HUES6 (cell line): ENCODE measurements around the gene TDRD7.

Source experiments
- H3K27ac ChIP-seq: 2 replicates; pipeline ENCODE4 v1.7.0; 2013; ENCODE audit warnings: low read depth, mild to moderate bottlenecking, low read length, inconsistent platforms
- H3K27me3 ChIP-seq: 2 replicates; pipeline ENCODE4 v1.6.1; 2013; ENCODE audit warnings: low read length; ENCODE audit not compliant: control insufficient read depth, insufficient read depth
- H3K36me3 ChIP-seq: 2 replicates; pipeline ENCODE4 v1.6.1; 2013; ENCODE audit warnings: low read length; ENCODE audit not compliant: control insufficient read depth, insufficient read depth
- H3K4me1 ChIP-seq: 2 replicates; pipeline ENCODE4 v1.6.1; 2013; ENCODE audit warnings: low read length; ENCODE audit not compliant: control insufficient read depth, insufficient read depth
- H3K4me3 ChIP-seq: 2 replicates; pipeline ENCODE4 v1.5.1; 2013; ENCODE audit warnings: low read depth, low read length
- H3K9ac ChIP-seq: one replicate; pipeline ENCODE4 v1.6.1; 2013; ENCODE audit warnings: mild to moderate bottlenecking, low read length
- H3K9me3 ChIP-seq: 2 replicates; pipeline ENCODE4 v1.6.1; 2013; ENCODE audit warnings: low read depth, low read length; ENCODE audit not compliant: control insufficient read depth, insufficient read depth

TDRD7 gene

GRCh38 chr9:97411789-97412625, at the start of gene TDRD7:
Gene TDRD7, plus strand, starts transcription at chr9:97412096. Its CDS starts 16,370 bp downstream, at chr9:97428466.
- H3K4me1 ChIP-seq = no peaks in the 10 kb centered on the region
- no peaks in the 10 kb centered on the region for H3K9me3 ChIP-seq
- H3K27ac ChIP-seq = no peak within 1 kb of the TSS
- H3K36me3 ChIP-seq = no peaks in the 10 kb centered on the region
- peak within 1 kb of the TSS; percentile 66 for H3K4me3 ChIP-seq
- peak within 1 kb of the TSS; percentile 17 for H3K9ac ChIP-seq
- H3K27me3 ChIP-seq = peaks cover 56% of the 10 kb centered on the region

- Histone ChIP-seq H3K9me3 (no peaks in the 10 kb centered on the region), H3K9ac (no peak overlapping the region), H3K36me3 (peaks cover 13% of the 10 kb centered on the region; the same call in 1 of the 2 replicates), H3K4me1 (peaks cover 6% of the 10 kb centered on the region), H3K27me3 (no peaks in the 10 kb centered on the region), H3K27ac (no peak overlapping the region), H3K4me3 (no peak overlapping the region)
These were observed 48.9 kb upstream of the TDRD7 start for GRCh38 chr9:97362777-97363545.

- Histone ChIP-seq H3K4me3 (no peak overlapping the region), H3K36me3 (peaks cover 13% of the 10 kb centered on the region; the same call in 1 of the 2 replicates), H3K4me1 (peaks cover 6% of the 10 kb centered on the region), H3K27ac (no peak overlapping the region), H3K27me3 (no peaks in the 10 kb centered on the region), H3K9ac (no peak overlapping the region), H3K9me3 (no peaks in the 10 kb centered on the region)
These were observed 48.1 kb upstream of the TDRD7 start for GRCh38 chr9:97363661-97364299.

DNA sequence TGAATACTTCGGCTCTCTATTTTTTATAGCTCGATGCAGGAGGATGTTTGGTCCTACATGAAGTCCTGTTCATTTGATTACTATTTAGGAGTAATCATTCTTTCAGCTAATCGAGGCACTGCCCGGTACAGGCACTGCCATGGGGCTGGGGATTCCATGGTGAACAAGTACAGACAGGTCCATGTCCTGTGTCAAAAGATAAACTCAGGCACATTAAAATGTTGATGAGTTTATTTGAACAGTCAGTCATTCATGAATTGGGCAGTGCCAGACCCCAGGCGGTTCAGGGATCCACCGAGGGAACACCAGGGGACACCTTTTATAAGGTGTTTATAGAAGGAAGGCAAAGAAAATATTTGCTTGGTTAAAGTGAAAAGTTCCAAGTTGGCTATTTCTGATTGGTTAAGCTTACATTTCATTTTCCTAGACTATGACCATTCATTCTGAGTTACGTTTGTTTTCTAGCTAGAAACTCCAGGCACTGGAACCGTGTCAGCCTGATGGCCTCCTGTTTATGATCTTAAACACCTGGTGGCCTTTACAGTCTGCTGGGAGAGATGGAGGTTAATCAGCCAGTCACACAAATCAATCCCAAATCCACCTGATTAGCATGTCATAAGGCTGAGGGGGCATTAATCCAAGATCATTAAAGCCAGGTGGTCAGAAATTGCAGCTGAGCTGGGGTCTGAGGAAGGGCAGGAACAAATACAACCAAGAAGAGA, 47.0 kb upstream of the TDRD7 start:
- Histone ChIP-seq H3K4me1 (peaks cover 6% of the 10 kb centered on the region), H3K36me3 (peaks cover 10% of the 10 kb centered on the region; the same call in 1 of the 2 replicates), H3K9me3 (peaks cover 5% of the 10 kb centered on the region; the same call in 1 of the 2 replicates), H3K27me3 (no peaks in the 10 kb centered on the region), H3K4me3 (no peak overlapping the region), H3K27ac (no peak overlapping the region), H3K9ac (no peak overlapping the region)

DNA sequence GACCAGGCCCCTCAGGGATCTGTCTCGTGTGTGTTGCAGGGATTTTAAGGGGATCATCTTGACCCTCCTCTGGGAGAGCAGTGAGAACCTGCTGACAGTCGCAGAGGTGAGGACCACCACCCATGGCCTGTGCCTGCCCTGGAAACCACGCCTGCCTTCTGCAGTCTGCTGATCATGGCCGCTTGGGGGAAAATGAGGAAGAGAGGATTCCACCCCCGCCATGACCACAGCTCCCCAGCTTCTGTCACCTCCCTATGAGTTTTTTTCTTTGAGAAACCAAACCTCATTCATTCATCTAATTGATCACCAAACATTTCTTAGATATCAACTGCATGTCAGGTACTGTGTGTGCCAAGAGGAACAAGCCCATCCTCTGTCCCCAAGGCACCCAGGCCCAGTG, 46.3 kb upstream of the TDRD7 start:
- H3K4me1 ChIP-seq = peaks cover 6% of the 10 kb centered on the region
- H3K9ac ChIP-seq = no peak overlapping the region
- H3K9me3 ChIP-seq = peaks cover 5% of the 10 kb centered on the region; the same call in 1 of the 2 replicates

GRCh38 chr9:97366476-97366875, 45.4 kb upstream of the TDRD7 start:
- H3K9ac ChIP-seq = no peak overlapping the region
- no peak overlapping the region for H3K4me3 ChIP-seq
- peaks cover 14% of the 10 kb centered on the region for H3K36me3 ChIP-seq
- no peak overlapping the region for H3K27ac ChIP-seq
- peaks cover 6% of the 10 kb centered on the region for H3K4me1 ChIP-seq
- H3K9me3 ChIP-seq = peaks cover 5% of the 10 kb centered on the region; the same call in 1 of the 2 replicates
- no peaks in the 10 kb centered on the region for H3K27me3 ChIP-seq

More for the DNA sequence above, 46.3 kb upstream of the TDRD7 start:
- H3K4me3 ChIP-seq = no peak overlapping the region
- H3K36me3 ChIP-seq = peaks cover 10% of the 10 kb centered on the region; the same call in 1 of the 2 replicates
- no peaks in the 10 kb centered on the region for H3K27me3 ChIP-seq
- no peak overlapping the region for H3K27ac ChIP-seq

DNA sequence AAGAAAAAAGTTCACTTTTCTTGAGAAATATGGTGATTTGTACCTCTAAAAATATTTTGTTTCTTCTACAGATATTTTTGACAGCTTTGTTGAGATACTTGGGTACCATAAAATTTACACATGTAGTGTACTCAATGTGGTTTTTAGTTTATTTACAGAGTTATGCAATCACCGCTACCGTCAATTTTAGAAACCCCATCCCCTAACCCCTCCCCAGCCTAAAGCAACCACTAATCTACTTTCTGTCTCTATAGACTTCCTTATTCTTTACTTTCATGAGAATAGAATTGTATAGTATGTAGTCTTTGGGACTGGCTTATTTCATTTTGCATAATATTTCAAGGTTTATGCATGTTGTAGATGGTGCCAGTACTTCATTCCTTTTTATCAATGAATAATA, 45.0 kb upstream of the TDRD7 start:
- Histone ChIP-seq H3K4me3 (no peak overlapping the region), H3K9me3 (peaks cover 5% of the 10 kb centered on the region; the same call in 1 of the 2 replicates), H3K9ac (no peak overlapping the region), H3K27me3 (no peaks in the 10 kb centered on the region), H3K4me1 (peaks cover 6% of the 10 kb centered on the region), H3K36me3 (peaks cover 15% of the 10 kb centered on the region), H3K27ac (no peak overlapping the region)

GRCh38 chr9:97367729-97368128, 44.2 kb upstream of the TDRD7 start:
- Histone ChIP-seq H3K4me1 (peaks cover 6% of the 10 kb centered on the region; the same call in 1 of the 2 replicates), H3K9me3 (peaks cover 5% of the 10 kb centered on the region; the same call in 1 of the 2 replicates), H3K4me3 (no peak overlapping the region), H3K27ac (no peak overlapping the region), H3K27me3 (no peaks in the 10 kb centered on the region), H3K9ac (no peak overlapping the region), H3K36me3 (peaks cover 11% of the 10 kb centered on the region)

- no peak overlapping the region for H3K4me3 ChIP-seq
These were observed 42.9 kb upstream of the TDRD7 start for GRCh38 chr9:97368964-97369363.

DNA sequence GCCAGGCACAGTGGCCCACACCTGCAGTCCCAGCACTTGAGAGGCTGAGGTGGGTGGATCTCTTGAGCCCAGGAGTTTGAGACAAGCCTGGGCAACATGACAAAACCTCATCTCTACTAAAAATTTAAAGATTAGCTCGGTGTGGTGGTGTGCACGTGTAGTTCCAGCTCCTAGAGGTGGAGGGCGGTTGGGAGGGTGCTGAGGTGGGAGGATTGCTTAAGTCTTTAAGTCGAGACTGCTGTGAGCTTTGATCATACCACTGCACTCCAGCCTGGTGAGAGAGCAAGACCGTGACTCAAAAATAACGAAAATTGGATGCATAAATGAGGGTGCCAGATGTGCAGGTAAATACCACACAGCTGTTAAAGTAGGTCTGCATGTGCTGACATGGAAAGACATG, 39.3 kb upstream of the TDRD7 start:
- Histone ChIP-seq H3K27me3 (no peaks in the 10 kb centered on the region), H3K4me1 (no peaks in the 10 kb centered on the region), H3K9ac (no peak overlapping the region), H3K4me3 (no peak overlapping the region), H3K27ac (no peak overlapping the region), H3K36me3 (peaks cover 4% of the 10 kb centered on the region; the same call in 1 of the 2 replicates), H3K9me3 (peaks cover 5% of the 10 kb centered on the region; the same call in 1 of the 2 replicates)

More at GRCh38 chr9:97368964-97369363, 42.9 kb upstream of the TDRD7 start:
- H3K4me1 ChIP-seq = peaks cover 1% of the 10 kb centered on the region; the same call in 1 of the 2 replicates
- H3K27me3 ChIP-seq = no peaks in the 10 kb centered on the region
- H3K9me3 ChIP-seq = peaks cover 5% of the 10 kb centered on the region; the same call in 1 of the 2 replicates
- no peak overlapping the region for H3K9ac ChIP-seq
- peaks cover 11% of the 10 kb centered on the region for H3K36me3 ChIP-seq
- H3K27ac ChIP-seq = no peak overlapping the region
